AG08395 (cell line): ENCODE measurements around the gene TOMM6.

ENCODE experiments used
- DNase-seq: peaks from one replicate; pipeline ENCODE4 v3.0.0; 2012; ENCODE audit warnings: mixed read lengths, low spot score

The TOMM6 gene

GRCh38 chr6:41824571-41825569 lies 37.4 kb downstream of the TOMM6 start:
- DNase-seq, result no peak

GRCh38 chr6:41826343-41827022 lies 39.0 kb downstream of the TOMM6 start:
- no peak for DNase-seq

DNA sequence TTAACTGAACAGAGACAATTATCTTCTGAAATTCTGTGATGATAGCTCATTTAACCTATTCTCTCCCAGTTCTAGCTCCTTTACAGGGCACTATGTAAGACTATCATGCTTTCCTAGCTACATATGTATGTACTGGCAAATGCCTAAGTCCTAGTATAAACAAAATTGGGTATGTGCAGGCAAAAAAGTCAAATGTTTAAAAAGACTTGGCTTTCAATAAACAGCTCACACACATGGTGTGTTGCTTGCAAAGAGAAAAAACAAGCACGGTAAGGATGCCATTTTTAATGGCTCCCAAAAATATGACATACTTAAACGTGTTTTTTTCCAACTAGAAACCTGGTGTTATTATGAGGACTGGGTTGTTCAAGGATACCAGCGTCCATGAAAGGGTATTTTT lies 44.8 kb downstream of the TOMM6 start:
- DNase-seq, result no peak

- no peak for DNase-seq
These were observed 48.6 kb downstream of the TOMM6 start for GRCh38 chr6:41836022-41836659.

DNA sequence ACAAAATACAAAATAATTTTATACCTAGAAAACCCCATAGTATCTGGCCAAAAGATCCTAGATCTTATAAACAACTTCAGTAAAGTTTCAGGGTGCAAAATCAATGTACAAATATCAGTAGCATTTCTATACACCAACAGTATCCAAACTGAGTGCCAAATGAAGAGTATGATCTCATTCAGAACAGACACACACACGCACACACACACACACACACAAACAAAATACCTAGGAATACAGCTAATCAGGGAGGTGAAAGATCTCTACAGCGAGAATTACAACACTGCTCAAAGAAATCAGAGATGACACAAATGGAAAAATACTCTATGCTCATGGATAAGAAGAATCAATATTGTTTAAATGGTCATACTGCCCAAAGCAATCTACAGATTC lies 49.2 kb downstream of the TOMM6 start:
- no peak for DNase-seq
